NB4 (cell line): ENCODE measurements around the gene CIITA.

Experiments
- CTCF ChIP-seq: IDR thresholded peaks from one replicate; pipeline ENCODE4 v1.5.1; 2012; ENCODE audit warnings: low read depth, low read length
- MAX ChIP-seq: IDR thresholded peaks from 2 replicates; pipeline ENCODE4 v1.6.1; 2011; ENCODE audit warnings: low read depth, low read length
- MYC ChIP-seq: IDR thresholded peaks from 2 replicates; pipeline ENCODE4 v1.6.1; 2011; ENCODE audit warnings: low read depth, low read length
- POLR2A ChIP-seq: IDR thresholded peaks from 2 replicates; pipeline ENCODE4 v1.6.1; 2011; ENCODE audit warnings: mild to moderate bottlenecking; ENCODE audit not compliant: insufficient read length; ENCODE audit errors: extremely low read depth

GRCh38 chr16:10834766-10835165 lies 42.2 kb upstream of the CIITA start:
- no peak for TF ChIP-seq CTCF
- TF ChIP-seq POLR2A = no peak
- no peak for TF ChIP-seq MYC
- no peak for TF ChIP-seq MAX
